ENCODE data around the gene FTO. TPM values are rescaled to one million over a fixed set of nuclear protein-coding genes. Genes with fewer than 3 reads are reported as not detected.

Gene FTO
- total RNA-seq, 1 experiment from 2014 or later, result 57.4 TPM

- peaks cover 4% of the 10 kb centered on the region; the same call in 1 of the 2 replicates for H3K9me3 Mint-ChIP-seq
- H3K27ac Mint-ChIP-seq, result no peak overlapping the region
- ChIA-PET POLR2A (interaction anchor here (0.6 kb wide), 1 partner anchor 216 kb away, joined by 3 read pairs; no protein-coding TSS in a partner anchor), CTCF (interaction anchor here (1.0 kb wide), 1 partner anchor 349 kb away, joined by 3 read pairs; no protein-coding TSS in a partner anchor)
- H3K27me3 Mint-ChIP-seq (ENCODE audit: low read depth), result no peaks in the 10 kb centered on the region
- no peak overlapping the region for H3K4me3 Mint-ChIP-seq
- no peak for DNase-seq (ENCODE audit: low spot score)
- H3K36me3 Mint-ChIP-seq, result no peaks in the 10 kb centered on the region
- TF ChIP-seq E2F5 (CRISPR knock-in tag; IDR thresholded peaks at IDR 0.05) (no peak), ZNF121 (CRISPR knock-in tag; IDR thresholded peaks at IDR 0.05) (no peak), ATF1 (CRISPR knock-in tag; IDR thresholded peaks at IDR 0.05) (no peak), TEAD4 (CRISPR knock-in tag; IDR thresholded peaks at IDR 0.05) (no peak), FOXJ3 (CRISPR knock-in tag; IDR thresholded peaks at IDR 0.05; ENCODE audit: borderline replicate concordance) (no peak), FOXP4 (CRISPR knock-in tag; IDR thresholded peaks at IDR 0.05) (no peak), SMAD3 (CRISPR knock-in tag; IDR thresholded peaks at IDR 0.05; ENCODE audit: borderline replicate concordance) (no peak), ZNF219 (CRISPR knock-in tag; IDR thresholded peaks at IDR 0.05; ENCODE audit: borderline replicate concordance) (no peak), MXD4 (CRISPR knock-in tag; IDR thresholded peaks at IDR 0.05; ENCODE audit: borderline replicate concordance) (no peak), NR2C2 (CRISPR knock-in tag; IDR thresholded peaks at IDR 0.05) (no peak), ZNF232 (CRISPR knock-in tag; IDR thresholded peaks at IDR 0.05) (no peak), ZNF263 (CRISPR knock-in tag; IDR thresholded peaks at IDR 0.05; ENCODE audit: low read depth) (no peak), NFATC4 (CRISPR knock-in tag; IDR thresholded peaks at IDR 0.05) (no peak), ATF6 (CRISPR knock-in tag; IDR thresholded peaks at IDR 0.05) (no peak), GRHL2 (CRISPR knock-in tag; IDR thresholded peaks at IDR 0.05; ENCODE audit: insufficient replicate concordance, severe bottlenecking) (no peak), ZNF671 (CRISPR knock-in tag; IDR thresholded peaks at IDR 0.05) (no peak)
- TF ChIP-seq, protein P1, sequence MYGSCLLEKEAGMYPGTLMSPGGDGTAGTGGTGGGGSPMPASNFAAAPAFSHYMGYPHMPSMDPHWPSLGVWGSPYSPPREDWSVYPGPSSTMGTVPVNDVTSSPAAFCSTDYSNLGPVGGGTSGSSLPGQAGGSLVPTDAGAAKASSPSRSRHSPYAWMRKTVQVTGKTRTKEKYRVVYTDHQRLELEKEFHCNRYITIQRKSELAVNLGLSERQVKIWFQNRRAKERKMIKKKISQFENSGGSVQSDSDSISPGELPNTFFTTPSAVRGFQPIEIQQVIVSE (CRISPR knock-in tag; IDR thresholded peaks at IDR 0.05; ENCODE audit: borderline replicate concordance), result no peak
- TF ChIP-seq, protein P2, sequence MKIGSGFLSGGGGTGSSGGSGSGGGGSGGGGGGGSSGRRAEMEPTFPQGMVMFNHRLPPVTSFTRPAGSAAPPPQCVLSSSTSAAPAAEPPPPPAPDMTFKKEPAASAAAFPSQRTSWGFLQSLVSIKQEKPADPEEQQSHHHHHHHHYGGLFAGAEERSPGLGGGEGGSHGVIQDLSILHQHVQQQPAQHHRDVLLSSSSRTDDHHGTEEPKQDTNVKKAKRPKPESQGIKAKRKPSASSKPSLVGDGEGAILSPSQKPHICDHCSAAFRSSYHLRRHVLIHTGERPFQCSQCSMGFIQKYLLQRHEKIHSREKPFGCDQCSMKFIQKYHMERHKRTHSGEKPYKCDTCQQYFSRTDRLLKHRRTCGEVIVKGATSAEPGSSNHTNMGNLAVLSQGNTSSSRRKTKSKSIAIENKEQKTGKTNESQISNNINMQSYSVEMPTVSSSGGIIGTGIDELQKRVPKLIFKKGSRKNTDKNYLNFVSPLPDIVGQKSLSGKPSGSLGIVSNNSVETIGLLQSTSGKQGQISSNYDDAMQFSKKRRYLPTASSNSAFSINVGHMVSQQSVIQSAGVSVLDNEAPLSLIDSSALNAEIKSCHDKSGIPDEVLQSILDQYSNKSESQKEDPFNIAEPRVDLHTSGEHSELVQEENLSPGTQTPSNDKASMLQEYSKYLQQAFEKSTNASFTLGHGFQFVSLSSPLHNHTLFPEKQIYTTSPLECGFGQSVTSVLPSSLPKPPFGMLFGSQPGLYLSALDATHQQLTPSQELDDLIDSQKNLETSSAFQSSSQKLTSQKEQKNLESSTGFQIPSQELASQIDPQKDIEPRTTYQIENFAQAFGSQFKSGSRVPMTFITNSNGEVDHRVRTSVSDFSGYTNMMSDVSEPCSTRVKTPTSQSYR (CRISPR knock-in tag; IDR thresholded peaks at IDR 0.05), result no peak
- TF ChIP-seq, protein P3, sequence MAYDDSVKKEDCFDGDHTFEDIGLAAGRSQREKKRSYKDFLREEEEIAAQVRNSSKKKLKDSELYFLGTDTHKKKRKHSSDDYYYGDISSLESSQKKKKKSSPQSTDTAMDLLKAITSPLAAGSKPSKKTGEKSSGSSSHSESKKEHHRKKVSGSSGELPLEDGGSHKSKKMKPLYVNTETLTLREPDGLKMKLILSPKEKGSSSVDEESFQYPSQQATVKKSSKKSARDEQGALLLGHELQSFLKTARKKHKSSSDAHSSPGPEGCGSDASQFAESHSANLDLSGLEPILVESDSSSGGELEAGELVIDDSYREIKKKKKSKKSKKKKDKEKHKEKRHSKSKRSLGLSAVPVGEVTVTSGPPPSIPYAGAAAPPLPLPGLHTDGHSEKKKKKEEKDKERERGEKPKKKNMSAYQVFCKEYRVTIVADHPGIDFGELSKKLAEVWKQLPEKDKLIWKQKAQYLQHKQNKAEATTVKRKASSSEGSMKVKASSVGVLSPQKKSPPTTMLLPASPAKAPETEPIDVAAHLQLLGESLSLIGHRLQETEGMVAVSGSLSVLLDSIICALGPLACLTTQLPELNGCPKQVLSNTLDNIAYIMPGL (CRISPR knock-in tag; IDR thresholded peaks at IDR 0.05), result no peak
- ATAC-seq, result no peak
- peaks cover 13% of the 10 kb centered on the region for H3K4me1 Mint-ChIP-seq
These were observed 195.0 kb downstream of the FTO start for GRCh38 chr16:53898993-53899392.
